Measurements from ENCODE around the gene TNFRSF1A.

TNFRSF1A gene

GRCh38 chr12:6341417-6342139, at the start of gene TNFRSF1A:
TSS of gene TNFRSF1A (minus strand) at chr12:6342076. CDS start at chr12:6341814, 262 bp downstream.
- DNase-seq: peak; percentile 85 to 90

GRCh38 chr12:6391013-6391412, 49.1 kb upstream of the TNFRSF1A start:
- DNase-seq: no peak

- no peak for DNase-seq
Observed at GRCh38 chr12:6390084-6390799, 48.4 kb upstream of the TNFRSF1A start.

GRCh38 chr12:6387541-6387940, 45.7 kb upstream of the TNFRSF1A start:
- no peak for DNase-seq

- DNase-seq: no peak
Observed at GRCh38 chr12:6386491-6386890, 44.6 kb upstream of the TNFRSF1A start.

GRCh38 chr12:6386038-6386437, 44.2 kb upstream of the TNFRSF1A start:
- no peak for DNase-seq

GRCh38 chr12:6384499-6385436, 42.9 kb upstream of the TNFRSF1A start:
- DNase-seq: no peak

- no peak for DNase-seq
Observed at GRCh38 chr12:6383572-6384498, 42.0 kb upstream of the TNFRSF1A start, which contains the start of gene LTBR. TSS of gene LTBR (plus strand) at chr12:6384162. CDS start at chr12:6384359, 197 bp downstream.

- DNase-seq: no peak
Observed at GRCh38 chr12:6382982-6383381, 41.1 kb upstream of the TNFRSF1A start.

GRCh38 chr12:6382371-6382770, 40.5 kb upstream of the TNFRSF1A start:
- no peak for DNase-seq

- no peak for DNase-seq
Observed at GRCh38 chr12:6380141-6381121, 38.6 kb upstream of the TNFRSF1A start.

GRCh38 chr12:6378709-6379472, 37.0 kb upstream of the TNFRSF1A start:
- no peak for DNase-seq

GRCh38 chr12:6377667-6377994, 35.8 kb upstream of the TNFRSF1A start:
- no peak for DNase-seq

- no peak for DNase-seq
Observed at GRCh38 chr12:6376870-6377666, 35.2 kb upstream of the TNFRSF1A start.

GRCh38 chr12:6376079-6376869, 34.4 kb upstream of the TNFRSF1A start:
- DNase-seq: no peak

- DNase-seq: no peak
Observed at GRCh38 chr12:6375269-6376078, 33.6 kb upstream of the TNFRSF1A start, which contains the start of gene SCNN1A. TSS of gene SCNN1A (minus strand) at chr12:6375563. CDS start at chr12:6374783, 780 bp downstream.

- no peak for DNase-seq
Observed at GRCh38 chr12:6374786-6375160, 32.9 kb upstream of the TNFRSF1A start.

Data from AML-193 (cell line).